ENCODE results near the gene ZKSCAN5.
"Not testable (repeated sequence)": the region's sequence is repeated elsewhere in the genome, so short reads cannot be mapped to it uniquely, and the experiment has no call there.

ZKSCAN5 gene

DNA sequence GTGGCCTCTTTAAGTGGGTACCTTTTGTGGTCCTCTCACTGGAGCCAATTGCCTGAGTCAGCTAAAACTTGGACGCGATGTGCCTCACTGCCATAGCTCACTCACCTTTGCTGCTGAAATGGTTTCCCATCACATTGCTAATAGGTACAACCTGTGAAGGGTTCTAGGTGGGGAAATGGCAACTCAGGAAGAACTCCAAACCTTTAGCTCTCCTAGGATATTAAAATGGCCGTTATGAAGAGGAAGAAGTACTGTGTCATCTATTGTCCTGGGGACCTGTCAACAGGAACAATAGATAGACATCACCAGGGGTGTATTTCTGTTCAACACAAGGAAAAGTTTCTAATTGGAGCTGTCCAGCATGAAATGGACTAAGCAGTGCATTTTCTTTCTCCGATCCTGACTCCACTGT is 52.7 kb downstream of the ZKSCAN5 start:
- DNase-seq, result no peak

DNA sequence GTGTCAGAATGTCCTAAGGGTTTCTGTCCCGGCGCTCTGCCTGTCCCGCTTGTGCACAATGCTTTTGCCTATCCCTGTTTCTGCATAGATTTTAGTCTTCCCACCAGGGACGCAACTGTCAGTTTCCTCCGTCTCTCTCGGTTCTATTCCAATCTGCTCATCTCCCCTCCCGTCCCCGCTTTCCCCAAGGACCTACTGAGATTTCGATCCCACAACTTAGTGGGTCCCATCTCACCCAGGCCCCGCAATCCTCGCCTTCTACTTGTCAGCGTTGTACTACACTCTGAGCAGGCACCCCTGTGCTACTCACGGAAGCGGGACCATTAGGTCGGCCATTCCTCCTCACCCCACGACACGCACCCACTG is 53.5 kb downstream of the ZKSCAN5 start:
- DNase-seq, result no peak

DNA sequence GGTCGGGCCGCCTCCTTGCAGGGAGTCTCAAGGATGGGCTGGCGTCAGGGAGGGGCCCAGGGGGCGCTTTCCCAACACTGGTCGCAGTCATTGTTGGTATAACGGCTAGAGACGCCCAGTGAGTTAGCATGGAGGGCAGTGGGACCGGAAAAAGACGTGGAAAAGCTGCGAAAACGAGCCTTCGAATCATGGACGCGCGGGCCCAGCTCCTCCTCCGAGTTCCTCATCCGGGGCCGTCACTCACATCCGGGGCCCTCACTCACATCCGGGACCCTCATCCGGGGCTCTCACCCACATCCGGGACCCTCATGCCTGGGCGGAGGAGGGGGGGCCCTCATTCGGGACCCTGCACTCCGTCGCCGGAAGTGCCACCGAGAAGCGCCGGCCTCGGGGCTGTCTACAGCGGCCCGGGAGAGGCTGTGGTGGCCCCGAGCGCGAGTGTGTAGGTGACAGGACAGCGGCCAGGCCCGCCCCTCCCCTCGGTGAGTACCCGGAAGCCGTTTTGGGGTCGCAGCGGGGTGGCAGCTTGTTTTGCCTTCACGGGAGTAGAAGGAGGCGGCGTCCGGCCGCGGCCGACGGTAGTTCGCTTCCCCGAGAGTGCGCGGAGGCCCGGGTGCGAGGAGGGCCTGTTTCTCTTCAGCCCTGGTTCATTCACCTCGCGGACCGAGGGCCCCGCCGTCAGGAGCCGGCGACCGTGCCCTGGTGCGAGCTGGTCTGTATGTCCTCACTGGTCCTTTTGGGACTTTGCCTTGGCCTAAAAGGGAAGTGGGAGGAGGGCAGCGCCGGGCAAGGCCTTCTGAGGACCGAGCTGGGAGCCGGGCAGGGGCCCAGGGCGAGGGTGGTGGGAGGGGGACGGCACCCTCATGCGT is 54.1 kb downstream of the ZKSCAN5 start, which contains the start of gene ZNF655:
Gene ZNF655, plus strand, starts transcription at position 337 of the 869 bp plus-strand sequence. CDS start 1,918 bp downstream, outside the sequence.
- DNase-seq, result peak; percentile 95

DNA sequence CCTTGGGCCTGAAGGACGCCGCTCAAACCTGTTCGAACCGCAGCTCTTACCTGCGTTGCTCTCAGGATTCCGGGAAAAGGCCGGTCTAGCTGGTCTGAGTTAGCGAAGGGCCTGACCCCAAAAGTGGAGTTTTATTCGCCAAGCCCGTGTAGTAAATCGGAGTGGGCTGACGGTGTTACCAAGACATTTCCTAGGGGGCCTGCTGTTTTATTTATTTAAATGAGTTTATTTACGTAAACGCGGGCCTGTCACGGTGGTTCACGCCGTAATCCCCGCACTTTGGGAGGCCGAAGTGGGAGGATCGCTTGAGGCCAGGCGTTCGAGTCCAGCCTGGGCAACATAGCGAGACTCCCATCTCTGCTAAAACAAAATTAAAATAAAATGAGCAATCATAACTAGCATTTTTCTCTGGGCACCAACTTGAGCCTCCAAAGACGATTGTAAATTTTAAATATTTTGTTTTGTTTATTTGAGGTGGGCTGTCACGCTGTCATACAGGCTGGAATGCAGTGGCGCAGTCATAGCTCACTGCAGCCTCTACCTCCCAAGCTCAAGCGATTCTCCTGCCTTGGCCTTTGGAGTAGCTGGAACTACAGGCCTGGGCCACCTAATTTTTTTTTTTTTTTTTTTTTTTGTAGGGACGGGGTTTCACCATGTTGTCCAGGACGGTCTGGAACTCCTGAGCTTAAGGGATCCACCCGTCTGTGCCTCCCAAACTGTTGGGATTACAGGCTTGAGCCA is 54.9 kb downstream of the ZKSCAN5 start:
- DNase-seq, result no peak

DNA sequence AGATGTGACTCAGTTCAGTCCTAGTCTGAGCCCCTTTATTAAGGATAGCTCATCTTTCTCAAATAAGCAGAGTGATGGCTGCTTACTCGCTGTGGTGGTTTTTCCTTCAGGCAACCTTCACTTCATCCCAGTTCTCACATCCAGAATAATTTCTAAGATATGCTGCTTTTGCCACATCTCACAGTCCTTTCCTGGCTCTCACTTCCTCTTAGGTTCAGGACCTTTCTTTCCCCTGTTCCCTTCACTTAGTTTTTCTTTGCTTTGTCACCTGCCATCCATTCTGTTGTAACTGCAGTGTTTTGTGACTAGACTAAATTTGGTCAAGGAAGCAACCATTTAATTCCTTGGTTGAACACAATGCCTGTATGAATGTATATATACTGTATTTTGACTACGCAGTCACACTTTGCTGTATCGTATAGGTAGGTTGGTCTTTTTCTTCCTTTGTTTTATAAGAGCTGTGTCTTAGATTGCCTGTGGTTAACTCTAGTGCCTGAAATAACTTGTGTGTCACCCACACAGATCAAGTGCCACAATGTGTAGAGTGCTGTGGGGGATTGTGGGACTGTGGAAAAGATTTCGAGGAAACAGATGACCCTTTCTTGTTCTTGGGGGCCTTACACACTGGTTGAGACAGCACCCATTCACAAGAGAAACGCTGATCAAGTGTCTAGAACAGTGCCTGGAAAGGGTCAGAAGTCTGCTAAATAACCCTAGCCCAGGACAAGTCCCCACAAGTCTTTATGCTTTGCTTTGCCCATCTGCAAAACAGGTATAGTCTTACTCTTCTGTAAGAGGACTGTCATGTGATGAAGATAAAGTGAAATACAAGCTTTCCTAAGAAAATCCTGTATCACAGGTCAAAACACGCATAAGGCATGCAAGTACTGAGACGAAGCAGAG is 56.6 kb downstream of the ZKSCAN5 start:
- DNase-seq, result no peak

GRCh38 chr7:99561737-99562051 is 57.2 kb downstream of the ZKSCAN5 start:
- DNase-seq, result no peak

- DNase-seq, result no peak
These were observed 57.8 kb downstream of the ZKSCAN5 start for GRCh38 chr7:99562114-99562784.

GRCh38 chr7:99562832-99563231 is 58.4 kb downstream of the ZKSCAN5 start:
- no peak for DNase-seq

DNA sequence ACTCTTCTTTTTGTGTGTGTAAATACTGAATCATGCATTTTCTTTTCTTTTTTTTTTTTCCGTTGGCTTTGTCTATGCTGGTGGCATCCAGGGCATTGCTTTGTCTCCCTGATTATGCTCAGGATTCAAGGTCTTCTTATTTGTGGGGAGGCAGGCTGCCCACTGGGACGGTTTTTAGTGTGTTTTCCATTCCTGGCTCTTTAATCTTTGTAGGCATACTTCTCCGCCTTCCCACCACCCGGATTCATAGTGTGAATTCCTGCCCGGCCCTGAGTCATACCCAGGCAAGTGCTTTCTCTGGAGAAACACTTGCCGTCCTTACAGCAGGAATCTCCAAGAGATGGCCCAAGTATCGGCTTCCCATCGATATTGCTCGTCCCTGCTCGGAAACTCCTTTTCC is 59.2 kb downstream of the ZKSCAN5 start:
- no peak for DNase-seq

DNA sequence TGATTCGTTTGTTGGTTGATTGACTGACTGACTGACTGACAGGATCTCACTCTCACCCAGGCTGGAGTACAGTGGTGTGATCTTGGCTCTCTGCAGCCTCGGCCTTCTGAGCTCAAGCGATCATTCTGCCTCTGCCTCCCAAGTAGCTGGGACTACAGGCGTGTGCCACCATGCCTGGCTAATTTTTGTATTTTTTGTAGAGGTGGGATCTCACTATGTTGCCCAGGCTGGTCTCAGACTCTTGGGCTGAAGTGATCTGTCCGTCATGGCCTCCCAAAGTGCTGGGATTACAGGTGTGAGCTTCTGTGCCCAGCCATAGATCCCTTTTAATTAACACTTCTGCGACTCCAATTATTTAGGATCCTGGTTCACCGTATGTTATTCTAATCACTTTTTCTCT is 64.3 kb downstream of the ZKSCAN5 start:
- DNase-seq, result not testable (repeated sequence)

DNA sequence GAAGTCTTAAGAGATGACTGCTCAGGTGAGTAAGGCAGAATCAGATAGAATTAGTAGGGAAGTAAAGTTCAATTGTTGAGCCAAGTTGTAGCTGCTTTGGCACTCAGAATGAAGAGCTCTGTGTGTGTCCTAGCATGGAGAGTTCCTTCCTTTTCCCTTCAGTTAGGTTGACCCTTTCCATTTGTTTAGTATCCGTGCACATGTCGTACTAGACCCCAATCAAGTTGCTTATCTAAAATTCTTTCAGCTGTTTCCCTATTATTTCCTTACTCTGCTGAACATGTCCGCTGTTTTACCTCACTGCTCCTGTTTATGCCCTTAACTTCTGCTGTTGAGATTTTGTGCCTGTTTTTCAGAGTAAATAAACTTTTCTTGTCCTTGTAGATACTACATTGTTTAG is 67.3 kb downstream of the ZKSCAN5 start:
- no peak for DNase-seq

DNA sequence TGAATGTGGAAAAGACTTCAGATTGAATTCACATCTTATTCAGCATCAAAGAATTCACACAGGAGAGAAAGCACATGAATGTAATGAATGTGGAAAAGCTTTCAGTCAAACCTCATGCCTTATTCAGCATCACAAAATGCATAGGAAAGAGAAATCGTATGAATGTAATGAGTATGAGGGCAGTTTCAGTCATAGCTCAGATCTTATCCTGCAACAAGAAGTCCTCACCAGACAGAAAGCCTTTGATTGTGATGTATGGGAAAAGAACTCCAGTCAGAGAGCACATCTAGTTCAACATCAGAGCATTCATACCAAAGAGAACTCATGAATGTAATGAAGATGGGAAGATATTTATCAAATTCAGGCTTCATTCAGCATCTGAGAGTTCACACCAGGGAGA is 68.8 kb downstream of the ZKSCAN5 start:
- no peak for DNase-seq

DNA sequence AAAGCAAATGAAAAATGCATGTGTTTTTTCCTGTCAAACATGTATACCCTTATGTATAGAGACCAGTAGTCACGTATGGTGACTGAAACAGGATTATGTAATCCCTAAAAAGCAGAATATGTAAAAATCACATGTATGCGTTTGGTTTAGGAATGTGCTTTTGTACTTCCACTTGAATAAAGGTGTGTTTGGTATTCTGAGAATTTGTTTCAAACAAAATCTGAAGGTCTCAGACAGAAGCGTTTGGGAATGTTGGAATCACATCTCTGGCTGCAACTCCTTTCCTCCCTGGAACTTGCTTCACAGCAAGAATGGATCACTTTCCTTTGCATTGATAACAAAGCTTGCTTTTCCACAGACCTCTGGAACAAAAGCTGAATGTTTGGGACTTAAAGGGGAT is 71.8 kb downstream of the ZKSCAN5 start:
- DNase-seq, result no peak

GRCh38 chr7:99579281-99579955 is 75.0 kb downstream of the ZKSCAN5 start:
- DNase-seq, result no peak

DNA sequence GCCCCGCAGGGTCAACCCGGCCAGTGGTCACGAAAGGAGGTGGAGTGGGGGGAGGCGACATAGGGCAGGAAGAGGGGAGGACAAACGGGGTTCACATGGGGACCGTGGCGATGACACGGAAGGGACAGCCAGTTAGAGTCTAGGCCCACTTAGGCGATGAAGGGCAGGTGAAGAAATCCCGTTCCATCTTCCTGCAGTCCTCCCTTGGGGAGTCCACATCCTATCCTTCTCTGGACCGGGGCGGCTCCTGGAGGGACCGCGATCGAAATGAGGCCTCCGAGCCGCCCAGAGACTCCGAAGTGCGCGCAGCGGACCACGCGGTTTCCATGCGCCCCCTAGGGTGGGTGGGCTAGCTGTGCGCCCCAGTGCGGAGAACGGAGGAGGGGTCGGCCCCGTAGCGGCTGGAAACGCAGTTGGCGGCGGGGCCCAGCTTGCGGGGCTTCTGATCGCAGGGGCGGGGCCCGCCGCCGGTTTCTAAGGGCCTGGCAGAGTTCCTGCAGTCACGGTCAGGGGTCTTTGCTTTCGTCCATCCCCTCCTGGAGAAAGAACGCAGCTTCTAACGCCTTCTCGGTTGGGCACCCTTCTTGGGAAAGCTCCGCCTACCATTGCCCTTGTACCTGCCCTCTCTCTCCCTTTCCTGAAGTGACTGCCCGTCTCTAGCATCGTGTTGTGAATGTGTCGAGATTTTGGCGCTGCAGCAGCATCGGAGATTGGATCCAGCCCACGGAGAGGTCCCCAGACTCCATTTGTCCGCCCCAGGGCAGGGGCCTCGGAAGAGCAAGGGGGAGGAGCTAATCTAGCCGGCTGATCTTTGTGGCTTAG is 75.7 kb downstream of the ZKSCAN5 start:
- peak; percentile 76 for DNase-seq

- not testable (repeated sequence) for DNase-seq
These were observed 76.4 kb downstream of the ZKSCAN5 start for GRCh38 chr7:99580778-99581332.
